SIG-M5 (cell line): ENCODE results near the gene FAXDC2.

Source experiments
- DNase-seq: peaks from one replicate; lab custom pipeline; 2025; lab: John Stamatoyannopoulos, UW

Gene FAXDC2

DNA sequence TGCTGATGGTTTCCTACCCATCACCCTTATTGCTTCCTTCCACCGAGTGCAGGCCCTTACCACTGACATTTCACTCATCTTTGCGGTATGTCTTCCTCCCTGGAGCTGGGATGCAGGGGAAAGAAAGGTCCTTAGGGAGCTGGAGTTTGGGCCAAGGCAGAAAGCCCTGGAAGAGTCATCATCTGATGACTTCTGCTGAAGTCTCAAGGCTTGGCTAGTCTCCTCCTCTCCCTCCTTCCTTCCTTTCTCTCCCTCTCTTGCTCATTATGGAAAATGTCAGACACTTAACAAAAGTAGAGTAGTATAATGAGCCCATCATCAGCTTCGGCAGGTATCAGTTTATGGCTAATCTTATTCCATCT lies 55.2 kb downstream of the FAXDC2 start:
- no peak for DNase-seq

DNA sequence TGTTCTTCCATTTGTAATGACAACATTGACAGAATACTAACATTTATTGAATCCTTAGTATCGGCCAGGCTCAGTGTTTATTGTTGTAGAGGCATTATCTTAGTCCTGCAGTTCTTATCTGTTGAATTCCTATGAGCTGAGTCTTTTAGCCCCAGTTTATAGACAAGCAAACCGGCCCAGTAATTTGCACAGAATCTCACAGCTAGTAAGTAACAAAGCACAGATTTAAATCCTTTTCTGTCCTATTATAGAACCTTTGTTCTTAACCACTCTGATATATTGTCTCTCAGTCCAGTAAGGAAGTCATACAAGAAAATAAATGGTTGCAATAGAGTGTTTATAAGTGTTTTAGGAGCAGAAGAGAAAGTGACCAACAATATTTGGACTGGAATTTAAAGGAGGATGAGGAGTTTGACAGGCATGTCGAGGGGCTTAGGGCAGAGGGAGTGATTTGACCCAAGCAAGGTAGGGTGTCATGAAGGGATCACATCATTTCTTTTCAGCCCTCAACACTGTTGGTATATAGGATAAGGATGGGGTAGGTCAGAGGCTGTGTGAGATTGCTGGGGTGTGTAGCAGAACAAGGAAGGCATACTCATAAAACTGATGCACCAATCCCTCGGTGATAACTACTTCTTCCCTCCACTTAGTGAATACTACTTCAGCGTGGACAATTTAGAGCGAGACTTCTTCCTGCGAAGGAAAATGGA lies 55.7 kb downstream of the FAXDC2 start:
- no peak for DNase-seq

DNA sequence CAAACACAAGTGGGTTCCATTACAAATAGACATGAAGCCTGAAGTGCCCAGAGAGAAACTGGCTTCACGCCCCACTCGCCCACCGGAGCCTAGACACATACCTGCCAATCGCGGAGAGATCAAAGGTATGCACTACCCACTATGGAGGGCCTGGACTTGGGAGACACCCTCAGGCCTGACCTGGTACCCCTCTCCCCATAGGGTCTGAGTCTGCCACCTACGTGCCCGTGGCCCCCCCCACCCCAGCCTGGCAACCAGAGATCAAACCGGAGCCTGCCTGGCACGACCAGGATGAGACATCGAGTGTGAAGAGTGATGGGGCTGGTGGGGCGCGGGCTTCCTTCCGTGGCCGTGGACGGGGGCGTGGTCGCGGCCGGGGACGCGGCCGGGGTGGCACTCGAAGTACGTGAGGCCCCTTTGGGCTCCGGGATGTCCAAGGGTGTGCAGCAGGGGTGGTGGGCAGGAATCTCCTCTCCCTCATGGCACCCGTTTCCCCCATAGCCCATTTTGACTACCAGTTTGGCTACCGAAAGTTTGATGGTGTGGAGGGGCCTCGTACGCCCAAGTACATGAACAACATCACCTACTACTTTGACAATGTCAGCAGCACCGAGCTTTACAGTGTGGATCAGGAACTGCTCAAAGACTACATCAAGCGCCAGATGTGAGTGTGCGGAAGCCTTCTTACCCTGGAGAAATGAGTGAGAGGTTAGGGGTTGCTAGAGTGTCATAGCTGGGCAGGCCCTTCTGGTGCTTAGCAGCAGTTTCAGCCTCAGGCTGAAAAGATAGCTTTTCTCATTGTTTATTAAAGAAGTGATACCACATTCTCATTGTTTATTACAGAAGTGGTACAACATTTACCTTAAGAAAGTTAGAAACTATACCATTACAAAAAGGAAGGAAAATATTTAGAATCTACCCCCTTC lies 56.5 kb downstream of the FAXDC2 start:
- no peak for DNase-seq

DNA sequence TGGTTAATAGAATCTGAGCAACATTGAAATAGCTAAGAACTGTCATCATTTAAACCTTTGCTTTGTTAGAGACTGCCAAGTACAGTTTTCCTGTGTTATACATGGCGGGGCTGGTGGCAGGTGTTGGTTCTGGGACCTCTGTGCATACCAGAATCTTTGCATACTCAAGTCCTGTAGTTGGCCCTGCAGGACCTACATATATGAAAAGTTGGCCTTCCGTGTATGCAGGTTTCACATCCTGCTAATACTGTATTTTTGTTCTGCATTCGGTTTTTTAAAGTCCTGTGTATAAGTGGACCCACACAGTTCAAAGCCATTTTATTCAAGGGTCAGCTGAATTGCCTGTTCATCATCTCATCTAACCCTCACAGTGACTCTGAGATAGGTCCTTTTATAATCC lies 58.9 kb downstream of the FAXDC2 start:
- no peak for DNase-seq

DNA sequence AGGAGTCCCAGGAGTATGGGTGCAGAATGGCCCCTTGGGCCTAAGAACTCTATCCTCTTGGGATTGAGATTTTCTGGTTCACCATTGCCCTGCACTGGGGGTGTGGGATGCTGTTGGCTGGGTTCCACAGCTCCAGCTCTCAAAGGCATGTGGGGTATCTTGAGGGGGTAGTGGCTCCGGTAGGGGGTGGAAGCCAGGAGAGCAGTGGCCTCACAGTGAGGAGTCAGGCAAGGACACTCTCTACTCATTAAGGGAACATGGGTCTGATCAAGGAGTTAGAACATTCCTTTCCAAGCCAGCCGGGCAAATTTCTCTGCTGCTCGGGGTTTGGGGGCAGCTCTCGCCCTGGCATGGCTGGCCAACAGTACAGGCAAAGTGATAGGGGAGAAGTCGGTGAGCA lies 62.2 kb downstream of the FAXDC2 start:
- no peak for DNase-seq

DNA sequence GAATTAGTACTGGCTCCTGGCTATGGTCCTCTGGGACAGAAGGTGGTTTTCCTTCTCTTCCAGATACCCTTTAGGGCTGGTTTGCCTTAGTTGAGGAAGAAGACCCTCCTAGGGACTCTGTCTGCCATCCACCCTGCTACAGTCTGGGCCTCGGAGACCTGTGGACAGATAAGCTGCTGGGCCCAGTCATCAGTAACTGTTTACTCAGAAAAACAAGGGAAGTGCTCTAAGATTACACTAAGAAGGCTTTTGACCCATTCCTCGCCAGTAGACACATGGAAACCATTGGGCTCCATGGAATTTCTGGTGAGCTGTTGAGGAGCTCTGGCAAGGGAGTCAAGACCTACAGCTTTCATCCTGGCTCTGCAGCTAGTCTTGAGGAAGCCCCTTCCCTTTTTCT lies 64.0 kb downstream of the FAXDC2 start:
- DNase-seq: no peak

DNA sequence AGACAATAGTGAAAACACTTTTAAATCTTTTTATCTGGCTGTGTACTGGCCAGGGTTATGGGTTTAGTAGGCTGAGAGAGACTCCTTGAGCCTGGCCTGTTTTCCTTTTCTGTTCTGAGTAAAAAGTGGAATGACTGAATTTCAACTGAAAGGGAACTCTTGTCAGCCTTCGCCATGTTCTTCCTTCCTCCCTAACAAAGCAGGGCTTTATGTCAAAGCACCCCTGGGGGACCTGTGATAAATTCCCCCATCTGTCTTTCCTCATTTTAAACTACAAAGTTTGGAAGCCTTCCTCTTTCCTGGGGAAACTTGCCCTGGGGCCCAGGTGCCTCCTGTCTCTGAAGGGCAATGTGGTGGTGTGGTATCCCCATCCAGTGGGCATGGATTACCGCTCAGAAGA lies 65.5 kb downstream of the FAXDC2 start:
- DNase-seq: no peak

DNA sequence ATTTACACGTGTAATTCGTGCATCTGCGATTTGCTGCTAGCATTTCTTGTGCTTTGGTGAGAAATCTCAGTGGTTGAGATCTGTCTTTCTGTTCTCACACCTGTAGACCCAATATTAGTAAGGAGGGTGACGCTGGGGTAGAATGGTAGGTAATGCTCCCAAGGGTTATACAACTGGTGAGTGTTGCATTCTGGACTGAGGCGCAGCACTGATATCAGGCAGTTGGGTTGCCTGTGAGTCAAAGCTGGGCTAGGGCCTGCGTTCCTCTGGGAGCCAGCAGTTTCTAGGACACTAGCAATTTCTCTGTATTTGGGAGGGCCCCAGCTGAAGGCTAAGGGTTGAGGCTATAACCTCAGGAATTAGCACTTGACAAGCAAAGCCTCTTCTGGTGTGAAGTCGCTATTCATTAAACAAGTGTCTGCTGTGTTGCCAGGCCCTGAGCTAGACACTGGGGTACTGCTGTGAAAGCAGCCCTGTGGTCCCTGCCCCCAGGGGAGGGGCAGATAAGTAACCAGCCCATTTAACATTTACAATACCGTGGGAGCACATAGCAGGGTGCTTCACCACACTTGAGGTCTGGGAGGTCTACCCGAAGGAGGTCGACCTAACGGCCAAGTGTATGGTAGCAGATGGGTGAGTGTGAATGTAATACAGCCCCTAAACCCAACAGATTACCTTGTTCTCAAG lies 66.5 kb downstream of the FAXDC2 start:
- DNase-seq: no peak

DNA sequence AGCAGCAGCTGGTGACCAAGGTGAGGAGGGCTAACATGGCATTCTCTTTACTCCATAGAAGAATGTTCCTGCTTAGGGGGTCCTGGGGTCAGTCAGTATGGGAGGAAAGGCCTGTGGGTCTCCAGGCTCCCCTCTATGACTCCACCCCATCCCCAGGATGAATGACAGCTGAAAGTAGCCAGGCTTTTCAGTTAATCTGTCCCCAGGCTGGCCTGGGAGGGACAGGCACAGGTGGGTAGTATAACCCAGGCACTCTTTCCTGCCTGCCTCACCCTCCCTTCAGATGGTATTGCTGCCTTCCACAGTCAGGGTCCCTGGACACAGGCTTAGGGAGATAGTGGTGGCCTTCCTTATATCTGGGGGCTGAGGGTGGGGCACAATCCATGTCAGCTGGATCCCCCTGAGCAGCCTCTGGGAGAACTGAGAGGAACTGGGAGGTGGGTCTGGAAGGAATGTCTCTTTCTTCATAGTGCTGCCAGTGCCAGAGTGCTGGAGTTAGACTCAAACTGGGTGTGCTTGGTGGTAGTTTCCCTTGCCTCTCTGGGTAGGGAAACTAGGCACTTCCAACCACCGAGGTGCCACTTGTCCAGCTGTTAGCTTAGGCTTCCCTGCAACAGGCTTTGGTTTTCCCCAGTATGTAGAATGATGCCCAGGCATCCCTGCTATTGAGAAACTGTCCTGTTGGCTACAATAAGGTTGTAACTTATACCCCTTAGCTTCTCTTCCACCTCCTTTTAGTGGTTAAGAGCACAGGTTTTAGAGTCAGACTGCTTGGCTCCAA lies 67.4 kb downstream of the FAXDC2 start:
- DNase-seq: no peak

DNA sequence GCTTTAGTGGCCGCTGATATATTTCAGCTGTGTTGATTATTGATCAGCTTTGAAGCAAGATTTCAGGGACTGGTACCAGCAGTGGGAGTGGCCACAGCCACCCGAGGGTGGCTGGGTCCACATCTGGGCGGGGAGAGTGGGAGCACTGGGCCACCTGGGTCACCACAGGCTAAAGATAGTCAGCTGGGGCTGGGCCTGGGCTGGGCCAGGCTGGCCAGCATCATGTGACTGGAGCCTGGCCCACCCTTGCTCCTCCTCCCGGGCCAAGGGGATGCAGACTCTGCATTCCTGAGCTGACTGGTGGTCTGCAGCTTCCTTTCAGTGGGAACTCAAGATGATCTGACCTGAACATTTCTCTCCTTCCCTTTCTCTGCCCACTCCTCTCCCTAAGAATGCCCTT lies 68.1 kb downstream of the FAXDC2 start:
- no peak for DNase-seq

DNA sequence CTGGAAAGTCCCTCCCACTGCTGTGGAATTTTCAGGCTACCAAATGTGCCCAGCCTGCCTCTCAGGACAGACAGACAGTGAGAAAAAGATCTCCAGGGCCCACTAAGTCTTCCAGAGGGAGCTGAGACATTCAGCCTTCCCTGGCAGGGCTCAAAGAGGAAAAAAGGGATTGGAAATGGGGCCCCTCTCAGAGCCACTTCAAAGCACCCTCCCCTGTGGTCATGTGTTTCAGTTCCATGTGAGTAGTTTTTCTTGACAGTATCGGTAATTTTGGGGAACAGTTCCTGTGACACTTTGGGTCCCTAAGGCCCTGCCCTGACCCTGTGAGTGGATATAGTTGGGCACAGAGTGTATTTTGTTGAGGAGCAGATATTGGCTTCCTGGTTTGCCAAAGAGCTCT lies 70.3 kb downstream of the FAXDC2 start:
- no peak for DNase-seq

DNA sequence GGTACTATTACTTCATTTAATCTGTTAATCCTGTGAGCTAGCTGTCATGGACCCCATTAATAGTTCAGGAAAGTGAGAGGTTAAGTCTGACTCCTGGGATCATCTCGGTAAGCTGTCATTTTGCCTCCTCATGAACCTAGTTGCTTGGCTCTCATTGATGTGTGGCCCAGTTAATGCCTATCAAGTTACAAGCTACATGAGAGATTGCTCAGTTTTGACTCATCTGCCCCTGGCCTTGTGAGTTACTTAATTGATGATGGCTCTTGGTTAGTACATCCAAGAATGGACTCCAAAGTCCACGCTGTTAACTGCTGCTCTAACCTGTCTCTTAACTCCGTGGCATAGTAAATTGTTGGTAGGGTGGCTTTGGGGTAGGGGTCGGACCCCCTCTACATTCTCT lies 71.3 kb downstream of the FAXDC2 start:
- DNase-seq: no peak

DNA sequence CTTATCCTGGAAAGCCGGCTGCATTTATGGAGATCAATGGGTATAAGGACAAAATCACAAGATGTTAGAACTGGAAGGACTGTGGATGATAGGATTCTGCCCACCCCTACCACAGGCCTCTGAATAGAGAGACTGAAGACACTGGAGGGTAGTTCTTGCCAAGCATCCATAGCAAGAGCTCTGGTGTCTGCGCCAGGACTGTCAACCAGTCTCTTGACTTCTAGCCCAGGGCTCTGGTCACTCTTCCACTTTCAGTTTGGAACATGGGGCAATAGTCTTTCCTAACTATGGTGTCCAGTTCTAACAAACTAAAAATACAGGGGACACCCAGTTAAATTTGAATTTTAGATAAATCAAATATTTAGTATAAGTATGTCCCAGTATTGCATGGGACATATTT lies 71.9 kb downstream of the FAXDC2 start:
- DNase-seq: no peak

DNA sequence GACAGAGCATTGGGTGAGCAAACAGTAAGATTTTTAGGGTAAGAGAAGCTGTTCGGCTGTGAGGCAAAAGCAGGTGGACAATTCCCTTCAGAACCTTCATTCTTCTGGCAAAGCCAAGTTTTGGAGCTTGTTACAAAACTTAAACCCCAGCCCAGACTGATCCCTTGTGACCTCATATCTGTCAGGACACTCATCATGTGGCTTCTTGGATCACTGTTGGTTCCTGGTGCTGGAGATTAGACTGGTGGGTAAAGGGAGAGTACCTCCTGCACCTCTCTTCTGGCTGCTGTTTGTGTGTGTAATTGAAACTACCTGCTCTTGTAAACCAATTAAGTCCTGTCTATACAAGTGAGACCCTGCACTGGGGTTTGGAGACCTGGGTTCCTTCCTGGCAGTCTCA lies 74.2 kb downstream of the FAXDC2 start:
- no peak for DNase-seq

DNA sequence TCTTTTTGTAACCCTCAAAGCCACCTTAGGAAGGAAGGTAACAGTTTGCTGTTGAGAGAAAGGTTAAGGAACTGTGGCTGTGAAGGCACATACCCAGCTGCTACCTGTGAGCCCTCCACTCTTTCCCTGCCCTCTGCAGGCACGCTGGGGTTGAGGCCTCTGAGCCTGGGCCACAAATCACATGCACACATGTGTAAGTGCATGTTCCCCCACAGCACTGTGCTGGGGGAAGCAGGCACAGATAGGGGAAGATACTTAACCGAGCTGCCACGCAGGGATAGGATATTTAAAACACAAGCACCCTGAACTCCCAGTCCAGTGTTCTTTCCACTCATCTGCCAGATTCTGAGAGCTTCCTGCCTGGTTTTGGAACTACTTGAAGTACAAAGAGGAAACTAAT lies 77.1 kb downstream of the FAXDC2 start:
- no peak for DNase-seq

DNA sequence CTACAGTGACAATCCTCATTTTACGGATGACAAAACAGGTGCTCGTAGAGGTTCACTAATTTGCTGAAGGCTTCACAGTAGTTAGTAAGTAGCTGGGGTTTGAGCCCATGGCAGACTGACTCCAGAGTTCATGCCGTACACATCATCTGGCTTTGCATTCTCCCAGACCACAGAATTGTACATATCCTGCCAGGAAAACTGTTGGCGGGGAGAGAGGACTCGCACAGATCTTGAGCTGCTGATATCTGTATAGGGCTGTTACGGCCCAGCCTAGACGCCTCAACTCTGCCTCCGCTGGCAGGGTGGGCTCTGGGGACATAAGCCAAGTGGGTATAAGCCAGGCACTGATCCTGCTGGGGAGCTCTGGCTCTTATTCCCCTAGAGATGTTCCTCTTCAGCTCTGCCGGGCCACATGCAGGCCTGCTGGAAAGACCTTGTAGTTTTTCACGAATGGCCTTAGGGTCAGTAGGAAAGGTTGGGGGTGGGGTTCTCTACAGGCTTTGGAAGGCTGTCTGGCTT lies 79.0 kb downstream of the FAXDC2 start:
- no peak for DNase-seq

DNA sequence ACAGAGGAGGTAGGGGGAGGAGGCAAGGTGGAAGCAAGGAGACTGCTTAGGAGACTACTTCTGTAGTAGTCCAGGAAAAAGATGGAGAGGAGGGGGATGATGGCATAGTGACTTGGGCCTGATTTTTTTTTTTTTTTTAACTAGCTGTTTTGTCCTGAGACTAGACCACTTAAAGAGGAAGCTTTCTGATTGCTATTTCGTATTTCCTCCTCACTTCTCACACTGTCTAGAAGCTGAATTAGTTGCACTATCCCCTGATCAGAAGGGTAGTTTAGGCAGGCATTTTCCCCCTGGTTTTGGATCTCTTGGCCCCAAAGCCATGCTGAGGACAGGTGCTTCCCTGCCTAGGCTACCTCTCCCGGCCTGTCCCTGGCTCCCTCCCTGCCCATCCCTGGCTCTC lies 80.3 kb downstream of the FAXDC2 start:
- no peak for DNase-seq
